ENCODE measurements around the gene PNPLA5. TPM values are rescaled to one million over a fixed set of nuclear protein-coding genes. Genes with fewer than 3 reads are reported as not detected.
A peak's percentile ranks its signal among the peaks of the same experiment; 100 is the strongest.

PNPLA5 gene
- total RNA-seq, 1 donor from 2014 or later: not detected

- Histone ChIP-seq H3K4me1 (peaks cover 15% of the 10 kb centered on the region), H3K4me3 (no peak overlapping the region), H3K27ac (replicated peaks) (no peak overlapping the region), H3K36me3 (no peaks in the 10 kb centered on the region), H3K9me3 (replicated peaks) (no peaks in the 10 kb centered on the region), H3K27me3 (ENCODE audit: low read depth) (peaks cover 75% of the 10 kb centered on the region)
- intact Hi-C loops (cut with micrococcal nuclease): no loop called here
- DNase-seq: no peak
- no peak for TF ChIP-seq CTCF (IDR thresholded peaks at IDR 0.05; ENCODE audit: borderline replicate concordance)
Measured at GRCh38 chr22:43926349-43926710, 34.5 kb upstream of the PNPLA5 start.

GRCh38 chr22:43925433-43926348 lies 33.9 kb upstream of the PNPLA5 start:
- Histone ChIP-seq H3K4me1 (peaks cover 15% of the 10 kb centered on the region), H3K9me3 (replicated peaks) (no peaks in the 10 kb centered on the region), H3K27me3 (ENCODE audit: low read depth) (peaks cover 81% of the 10 kb centered on the region), H3K4me3 (no peak overlapping the region), H3K36me3 (no peaks in the 10 kb centered on the region), H3K27ac (replicated peaks) (no peak overlapping the region)
- intact Hi-C loops (cut with micrococcal nuclease): no loop called here
- TF ChIP-seq CTCF (IDR thresholded peaks at IDR 0.05; ENCODE audit: borderline replicate concordance): no peak
- DNase-seq: no peak

GRCh38 chr22:43924877-43925276 lies 33.1 kb upstream of the PNPLA5 start:
- Histone ChIP-seq H3K27me3 (ENCODE audit: low read depth) (peaks cover 87% of the 10 kb centered on the region), H3K36me3 (no peaks in the 10 kb centered on the region), H3K4me3 (no peak overlapping the region), H3K27ac (replicated peaks) (no peak overlapping the region), H3K4me1 (peaks cover 15% of the 10 kb centered on the region), H3K9me3 (replicated peaks) (no peaks in the 10 kb centered on the region)
- TF ChIP-seq CTCF (IDR thresholded peaks at IDR 0.05; ENCODE audit: borderline replicate concordance): no peak
- no peak for DNase-seq
- intact Hi-C loops (cut with micrococcal nuclease): no loop called here

- no peak for TF ChIP-seq CTCF (IDR thresholded peaks at IDR 0.05; ENCODE audit: borderline replicate concordance)
- peaks cover 15% of the 10 kb centered on the region for H3K4me1 ChIP-seq
- no peaks in the 10 kb centered on the region for H3K9me3 ChIP-seq (replicated peaks)
- no peak within 1 kb of the TSS for H3K27ac ChIP-seq (replicated peaks)
- peaks cover 93% of the 10 kb centered on the region for H3K27me3 ChIP-seq (ENCODE audit: low read depth)
- H3K36me3 ChIP-seq: no peaks in the 10 kb centered on the region
- intact Hi-C loops (cut with micrococcal nuclease): no loop called here
- peak within 1 kb of the TSS; percentile 74 for H3K4me3 ChIP-seq
- peak; percentile 91 for DNase-seq
Measured at GRCh38 chr22:43923631-43924464, 32.0 kb upstream of the PNPLA5 start, which contains the start of gene PNPLA3. Gene PNPLA3 (plus strand): TSS chr22:43923805. CDS start chr22:43923912, 107 bp downstream.

- H3K4me1 ChIP-seq: peaks cover 15% of the 10 kb centered on the region
- DNase-seq: no peak
- intact Hi-C loops (cut with micrococcal nuclease): no loop called here
Measured at GRCh38 chr22:43923191-43923590, 31.4 kb upstream of the PNPLA5 start.

More at GRCh38 chr22:43923191-43923590, 31.4 kb upstream of the PNPLA5 start:
- H3K36me3 ChIP-seq: no peaks in the 10 kb centered on the region
- peak overlapping the region; percentile 74 for H3K4me3 ChIP-seq
- H3K27me3 ChIP-seq (ENCODE audit: low read depth): peaks cover 93% of the 10 kb centered on the region
- H3K9me3 ChIP-seq (replicated peaks): no peaks in the 10 kb centered on the region
- no peak for TF ChIP-seq CTCF (IDR thresholded peaks at IDR 0.05; ENCODE audit: borderline replicate concordance)
- no peak overlapping the region for H3K27ac ChIP-seq (replicated peaks)

Data from left ventricle myocardium inferior (tissue), 1 donor.